H9 (cell line): Measurements from ENCODE around the gene EGFL8. TPM values are rescaled to one million over a fixed set of nuclear protein-coding genes. Genes with fewer than 3 reads are reported as not detected.

Experiments
- DNase-seq: peaks from one replicate; pipeline ENCODE4 v3.0.0-alpha.2; 2017
- H2AFZ ChIP-seq: one replicate; pipeline ENCODE4 v1.6.1; 2013; ENCODE audit warnings: mild to moderate bottlenecking, low read length, control low read depth, moderate library complexity
- H2AK5ac ChIP-seq: 2 replicates; pipeline ENCODE4 v1.6.1; 2013; ENCODE audit warnings: low read length, control low read depth, mixed read lengths; ENCODE audit not compliant: insufficient read length
- H2BK120ac ChIP-seq: one replicate; pipeline ENCODE4 v1.6.1; 2013; ENCODE audit warnings: low read depth, mild to moderate bottlenecking, low read length, control low read depth, inconsistent platforms; ENCODE audit not compliant: poor library complexity, severe bottlenecking
- H2BK12ac ChIP-seq: 2 replicates; pipeline ENCODE4 v1.6.1; 2013; ENCODE audit warnings: low read length, control low read depth, mixed read lengths, low read depth; ENCODE audit not compliant: insufficient read length
- H2BK15ac ChIP-seq: 2 replicates; pipeline ENCODE4 v1.6.1; 2013; ENCODE audit warnings: low read depth, low read length, control low read depth
- H2BK20ac ChIP-seq: one replicate; pipeline ENCODE4 v1.6.1; 2013; ENCODE audit warnings: low read depth, mild to moderate bottlenecking, low read length, control low read depth, inconsistent platforms; ENCODE audit not compliant: poor library complexity, severe bottlenecking
- H2BK5ac ChIP-seq: 2 replicates; pipeline ENCODE4 v1.6.1; 2013; ENCODE audit warnings: low read length, control low read depth, mixed read lengths; ENCODE audit not compliant: insufficient read length
- H3K14ac ChIP-seq: 2 replicates; pipeline ENCODE4 v1.6.1; 2013; ENCODE audit warnings: low read length, control low read depth; ENCODE audit not compliant: insufficient read depth
- H3K18ac ChIP-seq: 2 replicates; pipeline ENCODE4 v1.6.1; 2013; ENCODE audit warnings: low read depth, mild to moderate bottlenecking, mixed read lengths, low read length, control low read depth; ENCODE audit not compliant: insufficient read length
- H3K23ac ChIP-seq: 2 replicates; pipeline ENCODE4 v1.6.1; 2013; ENCODE audit warnings: low read length, control low read depth, mixed read lengths, low read depth; ENCODE audit not compliant: insufficient read length
- H3K23me2 ChIP-seq: 2 replicates; pipeline ENCODE4 v1.6.1; 2013; ENCODE audit warnings: low read depth, mild to moderate bottlenecking, mixed read lengths, low read length, control low read depth; ENCODE audit not compliant: insufficient read length, poor library complexity, severe bottlenecking
- H3K27ac ChIP-seq: 2 replicates; pipeline ENCODE4 v1.5.1; 2013; ENCODE audit warnings: low read length, control low read depth, mixed read lengths, low read depth; ENCODE audit not compliant: insufficient read length
- H3K27me3 ChIP-seq: 2 replicates; pipeline ENCODE4 v1.6.1; 2013; ENCODE audit warnings: low read length, control low read depth, inconsistent platforms; ENCODE audit not compliant: insufficient read depth
- H3K4ac ChIP-seq: 2 replicates; pipeline ENCODE4 v1.6.1; 2013; ENCODE audit warnings: low read depth, mild to moderate bottlenecking, control low read depth, inconsistent platforms, low read length, moderate library complexity
- H3K4me1 ChIP-seq: 2 replicates; pipeline ENCODE4 v1.6.1; 2013; ENCODE audit warnings: low read length, control low read depth, inconsistent platforms; ENCODE audit not compliant: insufficient read depth
- H3K4me2 ChIP-seq: 2 replicates; pipeline ENCODE4 v1.6.1; 2013; ENCODE audit warnings: low read length, control low read depth, mixed read lengths; ENCODE audit not compliant: insufficient read length, insufficient read depth
- H3K56ac ChIP-seq: 2 replicates; pipeline ENCODE4 v1.6.1; 2013; ENCODE audit warnings: low read depth, mild to moderate bottlenecking, mixed read lengths, low read length, control low read depth; ENCODE audit not compliant: insufficient read length
- H3K79me1 ChIP-seq: 2 replicates; pipeline ENCODE4 v1.6.1; 2013; ENCODE audit warnings: low read depth, mild to moderate bottlenecking, moderate library complexity, low read length, control low read depth, inconsistent platforms; ENCODE audit not compliant: insufficient read depth, poor library complexity, severe bottlenecking
- H3K79me2 ChIP-seq: 2 replicates; pipeline ENCODE4 v1.6.1; 2013; ENCODE audit warnings: low read length, control low read depth, inconsistent platforms; ENCODE audit not compliant: insufficient read depth
- H3K9ac ChIP-seq: 2 replicates; pipeline ENCODE4 v1.6.1; 2013; ENCODE audit warnings: low read length, control low read depth, mixed read lengths; ENCODE audit not compliant: insufficient read length; ENCODE audit errors: extremely low read depth
- H3K9me3 ChIP-seq: one replicate; pipeline ENCODE4 v1.6.1; 2013; ENCODE audit warnings: low read depth, low read length, inconsistent platforms; ENCODE audit not compliant: control insufficient read depth
- H3T11ph ChIP-seq: one replicate; pipeline ENCODE4 v1.6.1; 2013; ENCODE audit warnings: mild to moderate bottlenecking, low read length, control low read depth, inconsistent platforms
- H4K20me1 ChIP-seq: one replicate; pipeline ENCODE4 v1.6.1; 2013; ENCODE audit not compliant: control insufficient read depth, insufficient read length, insufficient read depth
- H4K5ac ChIP-seq: 2 replicates; pipeline ENCODE4 v1.6.1; 2013; ENCODE audit warnings: low read depth, mild to moderate bottlenecking, mixed read lengths, low read length, control low read depth; ENCODE audit not compliant: insufficient read length
- H4K8ac ChIP-seq: replicated peaks from 2 replicates; pipeline ENCODE4 v1.6.1; 2013; ENCODE audit warnings: low read length, control low read depth, mixed read lengths, low read depth; ENCODE audit not compliant: insufficient read length
- H4K91ac ChIP-seq: 2 replicates; pipeline ENCODE4 v1.6.1; 2013; ENCODE audit warnings: low read depth, mild to moderate bottlenecking, moderate library complexity, mixed read lengths, low read length, control low read depth; ENCODE audit not compliant: insufficient read length
- H3K27ac Mint-ChIP-seq, 3 experiments: 2 replicates in 2 of 3; 3 replicates in 1 of 3; pipeline ENCODE4 v1.8.0; 2020 to 2021; ENCODE audit warnings: mixed read lengths in 3 of 3, mild to moderate bottlenecking in 1 of 3, moderate library complexity in 1 of 3
- H3K27me3 Mint-ChIP-seq: 2 replicates; pipeline ENCODE4 v1.8.0; 2021; ENCODE audit warnings: low read depth, mild to moderate bottlenecking, moderate library complexity, mixed read lengths
- H3K36me3 Mint-ChIP-seq, 3 experiments: 2 replicates in 2 of 3; 3 replicates in 1 of 3; pipeline ENCODE4 v1.8.0; 2020 to 2021; ENCODE audit warnings: low read depth in 3 of 3, mixed read lengths in 3 of 3; ENCODE audit not compliant: insufficient read depth in 1 of 3
- H3K4me1 Mint-ChIP-seq, 2 experiments: 2 replicates each; pipeline ENCODE4 v1.8.0; 2020; ENCODE audit warnings: mixed read lengths in 2 of 2
- H3K4me3 Mint-ChIP-seq, 2 experiments: 2 replicates in 1 of 2; 3 replicates in 1 of 2; pipeline ENCODE4 v1.8.0; 2020 to 2021; ENCODE audit warnings: mild to moderate bottlenecking in 2 of 2, mixed read lengths in 2 of 2, moderate library complexity in 1 of 2
- H3K9me3 Mint-ChIP-seq, 2 experiments: 2 replicates in 1 of 2; 3 replicates in 1 of 2; pipeline ENCODE4 v1.8.0; 2020; ENCODE audit warnings: mild to moderate bottlenecking in 2 of 2, mixed read lengths in 2 of 2, moderate library complexity in 1 of 2
- WGBS: extraction: QIAGEN DNeasy Blood & Tissue Kit; methylation state at CpG from one replicate; pipeline ENCODE4 v1.1.7; 2013; ENCODE audit warnings: missing lambda C conversion rate, low lambda C conversion rate, mixed read lengths; ENCODE audit not compliant: insufficient read length; ENCODE audit errors: extremely low coverage; 5-methylcytosine and 5-hydroxymethylcytosine counted together
- total RNA-seq: library from RNA; stranded (reverse); gene quantifications from 2 replicates; pipeline ENCODE4 v1.2.1, GENCODE V29; 2021
- TF ChIP-seq, protein P1 (sequence below): fragments of 200-600 bp; sonication (generic); conservative IDR thresholded peaks from 3 replicates; pipeline ENCODE4 v1.8.0; 2021; ENCODE audit warnings: antibody characterized with exemption, mild to moderate bottlenecking

The EGFL8 gene
- total RNA-seq, 1 experiment from 2014 or later, result 27.2 TPM

- H3K27me3 Mint-ChIP-seq, result no peaks in the 10 kb centered on the region
- H3K79me2 ChIP-seq, result peaks cover 15% of the 10 kb centered on the region; the same call in 1 of the 2 replicates
- no peak overlapping the region for H4K5ac ChIP-seq
- H3K27me3 ChIP-seq, result no peaks in the 10 kb centered on the region
- no peak overlapping the region for H3K27ac ChIP-seq
- no peak overlapping the region for H4K91ac ChIP-seq
- peaks cover 17% of the 10 kb centered on the region for H3K23me2 ChIP-seq
- no peak overlapping the region; a peak in 2 of 7 replicates for H3K27ac Mint-ChIP-seq
- H3K18ac ChIP-seq, result no peak overlapping the region
- H2BK120ac ChIP-seq, result no peak overlapping the region
- no peak overlapping the region for H3K4ac ChIP-seq
- H2BK5ac ChIP-seq, result no peak overlapping the region
- no peak overlapping the region for H4K8ac ChIP-seq
- H3T11ph ChIP-seq, result no peak overlapping the region
- no peak overlapping the region for H2AFZ ChIP-seq
- no peak overlapping the region for H2AK5ac ChIP-seq
- no peak for DNase-seq
- H3K9me3 ChIP-seq, result no peaks in the 10 kb centered on the region
- WGBS, result no CpG with 5 or more reads among the region's 4 CpGs
- no peaks in the 10 kb centered on the region for H3K9me3 Mint-ChIP-seq
- no peak overlapping the region for H3K14ac ChIP-seq
- H3K9ac ChIP-seq, result peak overlapping the region; percentile 49
- H2BK12ac ChIP-seq, result no peak overlapping the region
- H2BK15ac ChIP-seq, result no peak overlapping the region
- peak overlapping the region; percentile 2 to 11; a peak in 2 of 5 replicates for H3K4me3 Mint-ChIP-seq
- no peaks in the 10 kb centered on the region for H3K79me1 ChIP-seq
- no peak overlapping the region for H3K23ac ChIP-seq
- H4K20me1 ChIP-seq, result peaks cover 2% of the 10 kb centered on the region
- H3K56ac ChIP-seq, result no peak overlapping the region
- no peak overlapping the region for H3K4me2 ChIP-seq
- H3K4me1 Mint-ChIP-seq, result peaks cover 27 to 39% of the 10 kb centered on the region in 2 experiments
- TF ChIP-seq, protein P1, sequence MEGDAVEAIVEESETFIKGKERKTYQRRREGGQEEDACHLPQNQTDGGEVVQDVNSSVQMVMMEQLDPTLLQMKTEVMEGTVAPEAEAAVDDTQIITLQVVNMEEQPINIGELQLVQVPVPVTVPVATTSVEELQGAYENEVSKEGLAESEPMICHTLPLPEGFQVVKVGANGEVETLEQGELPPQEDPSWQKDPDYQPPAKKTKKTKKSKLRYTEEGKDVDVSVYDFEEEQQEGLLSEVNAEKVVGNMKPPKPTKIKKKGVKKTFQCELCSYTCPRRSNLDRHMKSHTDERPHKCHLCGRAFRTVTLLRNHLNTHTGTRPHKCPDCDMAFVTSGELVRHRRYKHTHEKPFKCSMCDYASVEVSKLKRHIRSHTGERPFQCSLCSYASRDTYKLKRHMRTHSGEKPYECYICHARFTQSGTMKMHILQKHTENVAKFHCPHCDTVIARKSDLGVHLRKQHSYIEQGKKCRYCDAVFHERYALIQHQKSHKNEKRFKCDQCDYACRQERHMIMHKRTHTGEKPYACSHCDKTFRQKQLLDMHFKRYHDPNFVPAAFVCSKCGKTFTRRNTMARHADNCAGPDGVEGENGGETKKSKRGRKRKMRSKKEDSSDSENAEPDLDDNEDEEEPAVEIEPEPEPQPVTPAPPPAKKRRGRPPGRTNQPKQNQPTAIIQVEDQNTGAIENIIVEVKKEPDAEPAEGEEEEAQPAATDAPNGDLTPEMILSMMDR, result no peak
- peaks cover 7% of the 10 kb centered on the region for H3K4me1 ChIP-seq
- no peak overlapping the region for H2BK20ac ChIP-seq
- peaks cover 29 to 39% (median 37%) of the 10 kb centered on the region in 3 experiments; a peak in 6 of 7 replicates for H3K36me3 Mint-ChIP-seq
Measured at GRCh38 chr6:32173051-32173727, 8.8 kb downstream of the EGFL8 start.
